ENCODE data around the gene CHRNA4.
"Not testable (repeated sequence)": the region's sequence is repeated elsewhere in the genome, so short reads cannot be mapped to it uniquely, and the experiment has no call there.

Gene CHRNA4

DNA sequence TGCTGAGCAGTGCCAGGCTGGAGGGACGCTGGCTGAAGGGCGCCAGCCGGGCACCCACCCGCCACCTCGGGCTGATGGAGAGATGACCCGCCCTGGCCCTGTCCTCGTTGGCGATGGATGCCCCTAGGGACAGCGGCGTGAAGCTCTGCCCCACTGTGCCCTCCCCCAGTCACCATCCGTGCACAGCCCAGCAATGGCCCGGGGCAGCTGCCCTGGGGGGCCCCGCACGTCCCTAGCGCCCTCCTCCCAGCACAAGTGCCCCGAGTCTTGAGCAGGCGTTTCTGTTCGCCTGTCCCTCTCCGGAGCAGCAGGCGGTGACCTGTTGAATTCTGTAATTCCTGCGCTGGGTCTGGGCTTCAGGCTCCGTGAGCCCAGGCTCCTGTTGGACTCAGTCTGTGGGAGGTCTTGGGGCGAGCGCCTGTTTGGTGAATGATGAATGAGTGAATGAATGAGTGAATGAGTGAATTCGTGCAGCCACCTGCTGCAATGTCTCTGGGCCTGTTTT lies 36.8 kb upstream of the CHRNA4 start:
- no peak for DNase-seq (ENCODE audit: low spot score)

GRCh38 chr20:63397155-63397843 lies 36.1 kb upstream of the CHRNA4 start:
- no peak for DNase-seq (ENCODE audit: low spot score)

- DNase-seq (ENCODE audit: low spot score) = no peak
Observed at GRCh38 chr20:63396300-63396699, 35.2 kb upstream of the CHRNA4 start.

- DNase-seq (ENCODE audit: low spot score) = no peak
Observed at GRCh38 chr20:63395723-63396122, 34.6 kb upstream of the CHRNA4 start.

DNA sequence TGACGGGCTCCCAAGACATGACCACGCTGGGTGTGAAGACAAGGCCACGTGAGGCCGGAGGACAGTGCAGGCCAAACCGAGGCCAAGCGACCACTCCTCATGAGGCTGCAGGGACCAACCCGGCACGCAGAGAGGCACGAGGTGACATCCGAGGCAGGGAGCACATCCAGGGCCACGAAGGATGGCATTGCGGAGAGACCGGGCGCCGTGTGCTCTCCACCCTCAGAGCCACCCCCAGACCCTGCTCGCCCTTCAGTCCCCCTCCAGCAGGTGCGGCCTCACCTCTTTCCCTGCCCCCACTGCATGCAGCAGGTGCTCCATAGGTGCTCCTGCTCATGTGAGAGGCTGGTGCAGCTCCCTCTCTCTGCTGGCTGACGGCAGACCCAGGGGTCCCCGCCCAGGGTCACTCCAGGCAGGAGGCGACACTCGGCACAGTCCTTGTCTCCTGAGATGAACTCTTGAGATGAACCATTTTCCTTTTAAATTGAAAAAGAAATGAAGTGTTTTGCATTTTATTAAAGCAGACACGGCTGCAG lies 33.8 kb upstream of the CHRNA4 start:
- DNase-seq (ENCODE audit: low spot score) = no peak

- DNase-seq (ENCODE audit: low spot score) = peak; percentile 23
Observed at GRCh38 chr20:63394069-63394919, 33.1 kb upstream of the CHRNA4 start.

DNA sequence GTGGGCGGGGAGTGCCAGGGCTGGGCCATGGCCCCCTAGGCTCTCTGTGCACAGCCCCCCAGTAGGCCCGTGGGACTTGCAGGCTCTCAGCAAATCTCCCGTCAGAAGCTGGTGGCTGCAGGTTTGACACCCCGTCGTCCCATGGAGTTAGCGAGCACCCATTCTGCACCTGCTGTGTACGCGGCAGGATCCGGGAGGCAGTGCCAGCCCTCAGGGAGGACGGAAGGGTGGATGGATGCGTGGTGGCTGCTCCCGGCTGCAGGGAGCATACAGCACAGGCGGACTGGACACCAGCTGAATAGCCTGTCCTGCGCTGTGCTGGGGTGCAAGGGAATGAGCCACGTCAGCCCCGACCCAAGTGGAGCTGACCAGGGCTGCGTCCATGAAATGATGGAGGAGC lies 32.4 kb upstream of the CHRNA4 start:
- no peak for DNase-seq (ENCODE audit: low spot score)

GRCh38 chr20:63392465-63393365 lies 31.6 kb upstream of the CHRNA4 start:
- DNase-seq (ENCODE audit: low spot score) = no peak

DNA sequence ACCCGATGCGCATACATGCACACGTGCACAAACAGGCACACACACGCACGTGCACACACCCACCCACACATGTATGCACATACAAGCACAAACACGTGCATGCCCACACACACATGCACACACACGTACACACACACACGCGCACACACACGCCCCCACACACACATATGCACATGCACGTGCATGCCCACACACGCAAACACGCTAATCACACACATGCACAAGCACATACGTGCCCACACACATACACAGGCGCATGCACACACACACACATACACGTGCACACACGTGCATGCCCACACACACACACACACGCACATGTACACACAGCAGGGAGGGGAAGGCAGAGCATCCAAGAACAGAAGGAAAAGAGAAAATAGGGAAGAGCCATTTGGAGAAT lies 26.8 kb upstream of the CHRNA4 start:
- DNase-seq (ENCODE audit: low spot score) = no peak

GRCh38 chr20:63387393-63387792 lies 26.2 kb upstream of the CHRNA4 start:
- no peak for DNase-seq (ENCODE audit: low spot score)

DNA sequence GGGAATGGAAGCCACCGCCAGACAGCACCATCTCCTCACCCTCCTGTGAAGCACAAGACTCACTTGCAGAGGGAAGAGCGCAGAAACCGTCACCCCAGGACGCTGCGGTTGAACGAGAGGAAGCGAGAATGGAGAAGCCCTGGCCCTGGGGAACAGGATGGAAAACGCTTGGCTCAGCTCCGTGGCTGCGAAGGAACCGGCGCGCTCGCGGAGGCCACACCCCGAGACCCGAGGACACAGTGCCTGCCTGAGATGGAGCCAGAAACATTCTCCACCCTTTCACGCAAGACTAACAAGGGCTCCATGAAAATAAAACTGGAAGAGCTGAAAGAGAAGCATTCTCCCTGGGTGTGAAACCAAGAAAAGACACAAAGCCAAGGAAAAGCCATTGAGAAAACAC lies 25.3 kb upstream of the CHRNA4 start:
- DNase-seq (ENCODE audit: low spot score) = no peak

GRCh38 chr20:63385819-63386218 lies 24.7 kb upstream of the CHRNA4 start:
- DNase-seq (ENCODE audit: low spot score) = no peak

- no peak for DNase-seq (ENCODE audit: low spot score)
Observed at GRCh38 chr20:63384336-63384735, 23.2 kb upstream of the CHRNA4 start.

GRCh38 chr20:63383556-63383955 lies 22.4 kb upstream of the CHRNA4 start:
- no peak for DNase-seq (ENCODE audit: low spot score)

DNA sequence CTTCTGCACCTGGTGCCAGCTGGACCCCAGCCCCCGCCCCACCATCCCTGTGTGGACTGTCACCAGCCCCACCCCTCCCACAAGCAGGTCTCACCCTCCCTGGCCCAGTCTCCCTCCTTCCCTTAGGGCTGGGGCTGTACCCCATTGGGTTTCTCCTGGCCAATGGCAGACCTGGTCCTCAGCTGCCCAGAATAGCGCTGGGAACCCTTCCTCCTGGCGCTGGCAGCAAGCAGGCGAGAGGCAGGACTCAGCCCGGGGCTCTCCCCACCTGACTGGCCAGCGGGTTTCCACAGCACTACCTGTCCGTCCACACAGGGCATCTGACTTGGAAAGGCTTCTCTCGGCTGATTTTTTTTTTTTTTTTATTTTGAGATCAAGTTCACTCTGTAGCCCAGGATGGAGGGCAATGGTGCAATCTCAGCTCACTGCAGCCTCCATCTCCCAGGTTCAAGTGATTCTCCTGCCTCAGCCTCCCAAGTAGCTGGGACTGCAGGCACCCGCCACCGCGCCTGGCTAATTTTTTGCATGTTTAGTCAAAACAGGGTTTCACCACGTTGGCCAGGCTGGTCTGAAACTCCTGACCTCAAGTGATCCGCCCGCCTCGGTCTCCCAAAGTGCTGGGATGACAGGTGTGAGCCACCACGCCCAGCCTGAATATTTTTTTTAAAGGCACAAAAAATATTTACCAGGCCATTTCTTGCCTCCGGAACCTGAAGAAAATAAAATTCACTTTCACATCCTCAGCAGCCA lies 21.6 kb upstream of the CHRNA4 start:
- DNase-seq (ENCODE audit: low spot score) = no peak

GRCh38 chr20:63381781-63382431 lies 20.8 kb upstream of the CHRNA4 start:
- DNase-seq (ENCODE audit: low spot score) = no peak

DNA sequence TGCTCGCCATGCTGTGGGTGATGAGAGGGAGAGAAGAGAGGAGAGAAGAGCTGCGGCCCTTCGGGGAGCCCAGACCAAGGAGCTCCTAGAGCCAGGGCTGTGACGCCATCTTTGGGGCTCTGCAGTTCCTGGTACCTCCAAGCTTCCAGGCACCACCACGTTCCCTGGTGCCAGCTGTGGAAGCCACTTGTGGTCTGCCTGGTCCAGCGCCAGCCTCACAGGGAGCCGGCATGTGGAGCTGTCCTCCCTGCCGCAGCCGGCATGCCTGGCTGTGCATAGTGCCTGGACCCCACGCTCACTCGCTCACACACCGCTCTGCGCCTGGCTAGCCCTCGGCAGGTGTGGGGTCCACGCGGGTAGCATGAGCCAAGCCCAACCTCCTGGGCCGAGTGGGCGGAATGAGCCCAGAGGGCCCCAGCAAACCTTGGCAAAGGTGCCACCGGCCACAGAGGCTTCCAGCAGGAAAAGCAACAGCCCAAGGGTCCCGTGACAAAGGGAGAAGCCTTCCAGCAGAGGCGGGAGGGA lies 19.3 kb upstream of the CHRNA4 start:
- DNase-seq (ENCODE audit: low spot score) = no peak

DNA sequence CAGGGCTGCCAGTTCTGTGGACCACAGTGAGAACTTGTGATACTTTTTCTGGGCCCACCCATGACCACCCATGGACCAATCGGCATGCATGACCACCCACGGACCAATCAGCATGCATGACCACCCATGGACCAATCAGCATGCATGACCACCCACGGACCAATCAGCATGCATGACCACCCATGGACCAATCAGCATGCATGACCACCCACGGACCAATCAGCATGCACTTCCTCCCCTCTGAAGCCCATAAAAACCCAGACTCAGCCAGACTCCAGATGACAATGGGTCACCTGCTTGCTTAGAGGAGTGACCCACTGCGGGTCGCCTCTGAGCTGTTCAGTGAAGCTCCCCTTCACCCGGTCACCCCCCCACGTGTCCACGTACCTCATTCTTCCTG lies 18.7 kb upstream of the CHRNA4 start:
- not testable (repeated sequence) for DNase-seq (ENCODE audit: low spot score)

GRCh38 chr20:63379296-63379695 lies 18.1 kb upstream of the CHRNA4 start:
- no peak for DNase-seq (ENCODE audit: low spot score)

- no peak for DNase-seq (ENCODE audit: low spot score)
Observed at GRCh38 chr20:63378626-63379025, 17.5 kb upstream of the CHRNA4 start.

Measured in kidney tubule cell (primary cell).